ENCODE results near the gene B3GAT1. TPM values are rescaled to one million over a fixed set of nuclear protein-coding genes. Genes with fewer than 3 reads are reported as not detected.

B3GAT1 gene
- total and polyA plus RNA-seq, 2 of the 13 experiments (the other 11 are each of a cell fraction or from before 2014, with no cell fraction given) = not detected

- TF ChIP-seq ZGPAT (CRISPR knock-in tag; IDR thresholded peaks at IDR 0.05) (peak; percentile 41; the same call in 1 of the 2 replicates), KLF16 (CRISPR knock-in tag; IDR thresholded peaks at IDR 0.05) (0 out of 4 replicates have a peak, but pooled peaks of 1 of the 2 experiments have one; percentile 30), ARNT2 (CRISPR knock-in tag; IDR thresholded peaks at IDR 0.05; ENCODE audit: low read depth) (no peak), STAT6 (CRISPR knock-in tag; IDR thresholded peaks at IDR 0.05; ENCODE audit: borderline replicate concordance) (no peak), MYNN (CRISPR knock-in tag; IDR thresholded peaks at IDR 0.05; ENCODE audit: low read depth) (no peak), SAP130 (CRISPR knock-in tag; IDR thresholded peaks at IDR 0.05; ENCODE audit: low read depth) (0 out of 2 replicates have a peak, but pooled peaks have one; percentile 21), ZNF557 (CRISPR knock-in tag; IDR thresholded peaks at IDR 0.05) (no peak), ARHGAP35 (CRISPR knock-in tag; IDR thresholded peaks at IDR 0.05; ENCODE audit: borderline replicate concordance) (no peak), ZSCAN25 (CRISPR knock-in tag; IDR thresholded peaks at IDR 0.05) (peak; percentile 78; the same call in 1 of the 2 replicates), BRD4 (CRISPR knock-in tag; IDR thresholded peaks at IDR 0.05) (no peak), ZNF841 (CRISPR knock-in tag; IDR thresholded peaks at IDR 0.05; ENCODE audit: borderline replicate concordance) (no peak), YEATS4 (CRISPR knock-in tag; IDR thresholded peaks at IDR 0.05; ENCODE audit: borderline replicate concordance) (no peak), CCAR2 (optimal IDR thresholded peaks at IDR 0.05; ENCODE audit: low read depth, low read length) (no peak), ZNF274 (CRISPR knock-in tag; IDR thresholded peaks at IDR 0.05) (0 out of 2 replicates have a peak, but pooled peaks have one; percentile 38), SPEN (CRISPR knock-in tag; IDR thresholded peaks at IDR 0.05; ENCODE audit: low read depth) (peak; percentile 48; the same call in 1 of the 2 replicates), KDM6A (CRISPR knock-in tag; IDR thresholded peaks at IDR 0.05; ENCODE audit: low read depth) (no peak), SP1 (IDR thresholded peaks at IDR 0.05) (no peak), SP1 (CRISPR knock-in tag; IDR thresholded peaks at IDR 0.05) (no peak), ZNF510 (CRISPR knock-in tag; IDR thresholded peaks at IDR 0.05; ENCODE audit: low read depth) (no peak), ZNF616 (CRISPR knock-in tag; IDR thresholded peaks at IDR 0.05; ENCODE audit: low read depth) (0 out of 2 replicates have a peak, but pooled peaks have one; percentile 31)
These were observed 51.8 kb downstream of the B3GAT1 start (continued) for GRCh38 chr11:134360050-134360835.
